GM18519 (cell line): Measurements from ENCODE around the gene TBC1D12.
"Not testable (repeated sequence)": the region's sequence is repeated elsewhere in the genome, so short reads cannot be mapped to it uniquely, and the experiment has no call there.

ENCODE experiments used
- ATAC-seq: cut with Tn5 transposase; IDR thresholded peaks from one replicate; pipeline ENCODE4 v1.9.1; 2021; ENCODE audit warnings: mild to moderate bottlenecking, moderate library complexity; ENCODE audit not compliant: unreplicated experiment, low FRiP score

The TBC1D12 gene

DNA sequence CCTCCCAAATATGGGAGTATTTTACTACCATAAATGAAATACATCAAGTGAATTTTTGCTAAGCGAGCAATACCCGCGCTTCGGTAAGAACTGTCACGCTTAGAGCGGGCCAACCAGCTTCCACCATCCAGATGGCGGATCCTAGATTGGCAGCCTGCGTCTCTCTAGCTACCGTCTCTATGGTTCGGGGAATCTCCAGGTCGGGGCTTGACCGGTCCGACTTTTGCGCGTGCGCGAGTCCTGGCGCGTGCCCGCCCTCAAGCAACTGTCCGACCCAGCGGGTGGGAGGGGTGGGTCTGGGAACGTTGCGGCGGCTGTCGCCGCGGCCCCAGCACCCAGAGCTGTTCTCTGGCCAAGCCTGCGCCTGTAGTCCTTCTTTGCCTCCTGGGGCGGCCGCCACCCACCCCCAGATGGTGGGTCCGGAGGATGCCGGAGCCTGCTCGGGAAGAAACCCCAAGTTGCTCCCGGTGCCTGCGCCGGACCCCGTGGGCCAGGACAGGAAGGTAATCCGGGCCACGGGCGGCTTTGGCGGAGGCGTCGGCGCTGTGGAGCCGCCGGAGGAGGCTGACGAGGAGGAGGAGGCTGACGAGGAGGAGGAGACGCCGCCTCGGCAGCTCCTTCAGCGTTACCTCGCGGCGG is at the start of gene TBC1D12:
TBC1D12 (plus strand) TSS at position 338 of the 639 bp plus-strand sequence; CDS start at position 411, 73 bp downstream.
- peak; percentile 51 for ATAC-seq

GRCh38 chr10:94353336-94353735 is 49.0 kb upstream of the TBC1D12 start:
- no peak for ATAC-seq

DNA sequence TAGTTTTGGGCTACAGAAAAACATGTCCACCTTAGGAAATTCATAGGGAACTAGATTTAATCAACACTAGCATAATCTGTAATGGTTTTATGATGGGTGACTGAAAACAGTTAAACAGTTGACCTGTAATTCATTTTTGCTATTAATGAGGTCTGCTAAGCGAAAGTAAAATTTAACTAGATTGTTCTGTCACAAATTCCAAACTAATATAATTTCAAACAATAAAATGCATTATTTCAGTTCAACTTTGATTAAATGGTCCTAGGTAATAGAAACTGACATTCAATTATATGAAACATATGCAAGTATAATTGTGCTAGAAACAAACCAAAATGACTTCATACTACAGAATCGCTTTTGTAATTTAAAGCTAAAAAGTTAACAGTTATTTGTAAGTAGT is 46.5 kb upstream of the TBC1D12 start:
- no peak for ATAC-seq

- no peak for ATAC-seq
Measured at GRCh38 chr10:94357193-94357592, 45.1 kb upstream of the TBC1D12 start.

- no peak for ATAC-seq
Measured at GRCh38 chr10:94358480-94358879, 43.9 kb upstream of the TBC1D12 start.

DNA sequence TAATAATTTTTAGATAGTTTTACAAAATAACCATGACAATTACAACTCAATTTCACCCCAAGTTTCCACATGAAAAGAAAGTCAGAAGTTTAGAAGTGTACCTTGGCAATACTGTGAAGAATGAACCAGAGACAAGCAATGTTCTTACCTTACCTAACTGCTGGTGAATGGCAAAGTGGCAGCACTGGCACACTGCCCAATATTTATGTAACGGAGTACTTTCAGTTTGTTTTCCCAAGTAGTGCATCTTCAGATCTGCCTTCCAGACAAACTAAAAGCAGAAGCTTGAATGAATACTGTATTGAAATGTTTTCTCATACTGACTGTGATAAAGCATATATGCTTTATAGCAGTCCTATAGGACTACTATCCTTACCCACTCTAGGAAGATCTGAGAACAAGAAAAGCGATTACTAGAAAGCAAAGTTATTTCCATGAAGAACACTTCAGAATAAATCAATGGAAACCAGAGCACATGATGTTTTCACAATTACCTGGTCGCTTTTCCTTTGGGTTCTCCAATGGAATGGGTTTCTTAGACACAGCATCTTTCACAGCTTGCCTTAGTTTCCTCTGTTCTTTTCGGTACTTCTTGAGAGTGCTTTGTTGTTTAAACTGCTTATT is 41.1 kb upstream of the TBC1D12 start:
- ATAC-seq = no peak

DNA sequence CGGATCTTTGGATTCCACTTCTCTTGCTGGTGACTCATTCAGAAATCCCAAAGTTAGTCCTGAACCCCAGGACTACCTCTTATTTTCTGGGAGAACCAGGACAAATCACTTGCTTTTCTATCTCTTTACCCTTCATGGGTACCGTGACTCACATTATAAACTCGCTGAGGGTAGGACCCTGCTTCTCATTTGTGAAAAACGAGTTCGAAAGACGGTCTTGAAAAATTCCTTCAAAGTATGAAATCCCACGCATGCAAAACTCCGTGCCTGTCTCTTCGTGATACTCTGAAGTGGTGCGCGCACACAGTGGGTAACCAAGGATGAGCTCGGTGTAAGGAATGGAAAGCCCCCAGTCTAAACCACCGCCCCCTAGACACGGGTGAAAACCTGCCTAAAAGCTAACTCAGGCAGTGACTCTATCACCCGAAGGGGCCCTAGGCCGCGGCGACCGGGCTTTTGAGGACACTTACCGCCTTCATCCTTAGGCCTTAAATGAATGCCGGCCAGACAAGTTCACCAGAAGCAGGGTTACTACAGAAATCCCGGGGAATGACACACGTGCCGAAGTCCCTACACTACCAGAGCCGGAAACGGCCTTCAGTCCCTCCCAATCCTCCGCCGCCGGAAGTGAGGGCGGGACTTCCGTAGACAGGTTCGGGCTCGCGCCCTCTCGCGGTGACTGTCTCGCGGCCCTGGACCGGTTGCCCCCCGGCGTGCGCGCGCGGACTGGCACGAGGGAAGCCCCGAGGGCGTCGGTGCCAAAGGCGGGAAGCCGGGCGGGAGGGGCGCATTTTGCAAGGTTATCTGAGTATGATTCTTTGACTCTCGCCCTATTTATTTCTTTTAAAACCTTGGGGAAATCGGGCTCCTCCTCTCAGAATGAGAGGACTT is 39.7 kb upstream of the TBC1D12 start, which contains the start of gene NOC3L:
NOC3L (minus strand) TSS at position 580 of the 891 bp plus-strand sequence; CDS start at position 479, 101 bp downstream.
- ATAC-seq = peak; percentile 94

GRCh38 chr10:94363251-94363565 is 39.1 kb upstream of the TBC1D12 start:
- no peak for ATAC-seq

GRCh38 chr10:94364482-94364881 is 37.9 kb upstream of the TBC1D12 start:
- no peak for ATAC-seq

GRCh38 chr10:94366382-94366781 is 36.0 kb upstream of the TBC1D12 start:
- no peak for ATAC-seq

GRCh38 chr10:94370501-94370900 is 31.8 kb upstream of the TBC1D12 start:
- no peak for ATAC-seq

DNA sequence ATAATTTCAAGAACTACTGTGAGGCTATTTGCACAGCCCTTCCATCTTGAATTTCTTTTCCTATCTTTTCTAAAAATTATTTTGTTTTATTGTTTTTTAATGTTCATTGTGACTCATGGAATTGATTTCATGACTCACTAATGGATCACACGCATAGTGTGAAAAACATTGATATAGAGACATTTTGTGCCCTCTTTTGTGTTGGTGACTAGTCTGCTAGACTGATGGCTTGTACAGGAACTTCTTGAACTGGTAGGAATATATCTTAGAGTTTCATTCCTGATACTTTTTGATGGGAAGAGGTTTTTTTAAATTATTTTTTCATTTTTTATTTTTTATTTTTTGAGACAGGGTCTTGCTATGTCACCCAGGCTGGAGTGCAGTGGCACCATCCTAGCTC is 27.0 kb upstream of the TBC1D12 start:
- ATAC-seq = no peak

DNA sequence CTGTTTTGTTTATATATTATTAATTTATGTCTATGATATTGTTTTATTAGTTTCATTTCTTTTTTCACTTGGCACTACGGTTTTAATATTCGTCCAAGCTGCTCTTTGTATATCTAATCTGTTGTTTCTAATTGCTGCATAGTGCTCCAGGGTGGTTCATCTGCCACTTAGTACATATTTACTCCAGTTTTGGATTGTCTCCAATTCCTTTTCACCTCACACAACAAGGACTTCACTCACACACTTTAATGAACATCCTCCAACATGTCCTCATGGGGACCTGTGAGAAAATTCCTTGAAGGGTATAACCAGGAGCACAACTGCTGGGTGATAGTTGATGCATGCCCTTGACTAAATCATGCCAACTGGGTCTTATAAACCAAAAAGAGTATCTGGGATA is 25.5 kb upstream of the TBC1D12 start:
- no peak for ATAC-seq

DNA sequence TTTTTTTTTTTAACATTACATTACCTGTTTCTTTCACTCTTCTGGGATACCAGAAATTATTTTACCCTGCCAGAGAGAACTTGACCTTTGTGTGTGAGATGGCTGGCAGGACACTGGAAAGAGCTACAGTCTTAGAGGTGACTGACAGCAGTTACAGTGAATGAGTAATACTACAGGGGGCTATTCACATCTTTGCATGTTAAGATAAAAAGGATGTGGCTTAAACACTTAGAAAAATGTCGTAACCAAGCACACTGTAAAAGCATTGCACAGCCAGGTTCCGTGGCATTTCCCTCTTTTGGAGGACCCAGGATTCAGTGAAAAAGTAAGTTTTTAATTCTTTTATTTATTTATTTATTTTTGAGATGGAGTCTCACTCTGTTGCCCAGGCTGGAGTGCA is 18.8 kb upstream of the TBC1D12 start:
- ATAC-seq = no peak

- not testable (repeated sequence) for ATAC-seq
Measured at GRCh38 chr10:94385733-94386132, 16.6 kb upstream of the TBC1D12 start.

DNA sequence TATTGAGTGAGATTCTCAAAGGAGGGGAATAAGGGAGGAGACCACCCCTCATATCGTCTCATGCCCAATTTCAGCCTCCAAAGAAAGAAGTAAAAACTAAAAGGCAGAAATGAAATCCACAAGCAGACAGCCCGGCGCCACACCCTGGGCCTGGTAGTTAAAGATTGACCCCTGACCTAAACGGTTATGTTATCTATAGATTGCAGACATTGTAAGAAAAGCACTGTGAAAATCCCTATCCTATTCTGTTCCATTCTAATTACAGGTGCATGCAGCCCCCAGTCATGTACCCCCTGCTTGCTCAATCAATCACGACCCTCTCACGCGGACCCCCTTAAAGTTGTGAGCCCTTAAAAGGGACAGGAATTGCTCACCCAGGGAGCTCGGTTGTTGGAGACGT is 10.2 kb upstream of the TBC1D12 start:
- ATAC-seq = not testable (repeated sequence)

GRCh38 chr10:94397549-94398370 is 4.6 kb upstream of the TBC1D12 start:
- ATAC-seq = no peak

DNA sequence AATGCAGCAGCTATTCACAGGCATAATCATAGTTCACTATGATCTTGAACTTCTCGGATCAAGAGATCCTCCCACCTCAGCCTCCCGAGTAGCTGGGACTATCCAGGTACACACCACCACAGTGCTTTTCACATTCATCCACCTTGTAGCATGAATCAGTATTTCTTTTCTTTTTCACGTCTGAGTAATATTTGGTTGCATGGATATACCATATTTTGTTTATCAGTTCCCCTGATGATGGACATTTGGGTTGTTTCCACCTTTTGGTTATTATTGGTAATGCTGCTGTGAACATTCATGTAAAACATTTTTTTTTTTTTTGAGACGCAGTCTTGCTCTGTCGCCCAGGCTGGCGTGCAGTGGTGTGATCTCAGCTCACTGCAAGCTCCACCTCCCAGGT is 3.6 kb upstream of the TBC1D12 start:
- ATAC-seq = no peak

- peak; percentile 13 for ATAC-seq
Measured at GRCh38 chr10:94402843-94403379, 570 bp downstream of the TBC1D12 start.
